Measurements from ENCODE around the gene STEAP1. TPM values are rescaled to one million over a fixed set of nuclear protein-coding genes. Genes with fewer than 3 reads are reported as not detected.

STEAP1 gene
- total and polyA plus RNA-seq, 12 donors = 0.29 to 3.7 (median 0.92) TPM; not detected in 2

- no peak for TF ChIP-seq CTCF (IDR thresholded peaks at IDR 0.05)
- no peaks in the 10 kb centered on the region for H3K27me3 ChIP-seq
- intact Hi-C loops (cut with DNase I) = loop anchor here in 3 of 10 donors (10.0 kb wide), 4 partner anchors 91 to 271 kb away; no protein-coding TSS in a partner anchor
- no peaks in the 10 kb centered on the region for H3K36me3 ChIP-seq
- no peak overlapping the region for H3K27ac ChIP-seq
- DNase-seq = no peak
- WGBS, 2 donors = 85 to 86% methylated on average over 5 of the region's 5 CpGs
- no peaks in the 10 kb centered on the region for H3K9me3 ChIP-seq
- no peak overlapping the region for H3K4me3 ChIP-seq
- H3K4me1 ChIP-seq = no peaks in the 10 kb centered on the region
- ATAC-seq = no peak
These were observed 9.3 kb downstream of the STEAP1 start for GRCh38 chr7:90163534-90163933.

- no peak for ATAC-seq
- Histone ChIP-seq H3K4me3 (no peak overlapping the region), H3K27ac (no peak overlapping the region), H3K9me3 (peaks cover 0 to 11% (median 0%) of the 10 kb centered on the region in 11 donors), H3K4me1 (no peaks in the 10 kb centered on the region), H3K27me3 (no peaks in the 10 kb centered on the region), H3K36me3 (no peaks in the 10 kb centered on the region)
- intact Hi-C loops (cut with DNase I) = loop anchor here in 3 of 10 donors (10.0 kb wide), 4 partner anchors 89 to 269 kb away; no protein-coding TSS in a partner anchor
- no peak for TF ChIP-seq CTCF (IDR thresholded peaks at IDR 0.05)
- 72 to 81% methylated on average over 2 of the region's 2 CpGs for WGBS, 2 donors
- DNase-seq = no peak
These were observed 11.5 kb downstream of the STEAP1 start for GRCh38 chr7:90165724-90166123.

- no peak overlapping the region for H3K4me3 ChIP-seq
- DNase-seq (no peak), ATAC-seq (no peak)
- H3K9me3 ChIP-seq = peaks cover 0 to 11% (median 0%) of the 10 kb centered on the region in 11 donors
- no peak for TF ChIP-seq CTCF (IDR thresholded peaks at IDR 0.05)
- no peak overlapping the region for H3K27ac ChIP-seq
- H3K4me1 ChIP-seq = no peaks in the 10 kb centered on the region
- intact Hi-C loops (cut with DNase I) = loop anchor here in 3 of 10 donors (10.0 kb wide), 4 partner anchors 89 to 269 kb away; no protein-coding TSS in a partner anchor
- WGBS, 2 donors = 74 to 88% methylated on average over 3 of the region's 3 CpGs
- H3K36me3 ChIP-seq = no peaks in the 10 kb centered on the region
- H3K27me3 ChIP-seq = peaks cover 0 to 3% (median 0%) of the 10 kb centered on the region in 7 donors
These were observed 11.9 kb downstream of the STEAP1 start for GRCh38 chr7:90166153-90166552.

GRCh38 chr7:90167361-90167760 is 13.1 kb downstream of the STEAP1 start:
- 66 to 75% methylated on average over 4 of the region's 4 CpGs for WGBS, 2 donors

More at GRCh38 chr7:90167361-90167760, 13.1 kb downstream of the STEAP1 start:
- Histone ChIP-seq H3K36me3 (no peaks in the 10 kb centered on the region), H3K4me1 (no peaks in the 10 kb centered on the region), H3K4me3 (no peak overlapping the region), H3K27ac (no peak overlapping the region), H3K27me3 (peaks cover 0 to 5% (median 0%) of the 10 kb centered on the region in 7 donors), H3K9me3 (peaks cover 0 to 11% (median 0%) of the 10 kb centered on the region in 11 donors)
- no peak for TF ChIP-seq CTCF (IDR thresholded peaks at IDR 0.05)
- no peak for DNase-seq
- intact Hi-C loops (cut with DNase I) = loop anchor here in 3 of 10 donors (10.0 kb wide), 4 partner anchors 87 to 267 kb away; no protein-coding TSS in a partner anchor
- ATAC-seq = no peak

Measured in heart right ventricle (tissue), 16 donors.